Activated naive CD8-positive, alpha-beta T cell treated with anti-CD3 and anti-CD28 coated beads, Interleukin-2, amount 10 ng/mL, durations not matched to agents 7 days and 5 days (primary cell): ENCODE measurements around the gene HJV. TPM values are rescaled to one million over a fixed set of nuclear protein-coding genes. Genes with fewer than 3 reads are reported as not detected.
A peak's percentile ranks its signal among the peaks of the same experiment; 100 is the strongest.

Experiments used
- ATAC-seq: fragments of 150-1000 bp; cut with Tn5 transposase; one replicate; pipeline ENCODE4 v1.10.0; 2021; ENCODE audit warnings: low read depth, moderate library complexity
- POLR2A ChIA-PET: fragments of 350-600 bp; sonication (Branson Sonifier 250); formaldehyde crosslinking; loops from one replicate; lab custom pipeline; 2021; ENCODE audit warnings: antibody characterized with exemption; lab: Charles Lee
- DNase-seq: peaks from one replicate; pipeline ENCODE4 v3.0.0; 2021
- H3K27ac Mint-ChIP-seq: one replicate; pipeline ENCODE4 v1.8.0; 2022; ENCODE audit warnings: mild to moderate bottlenecking, mixed read lengths
- H3K27me3 Mint-ChIP-seq: one replicate; pipeline ENCODE4 v1.8.0; 2022; ENCODE audit warnings: mild to moderate bottlenecking, moderate library complexity, mixed read lengths
- H3K36me3 Mint-ChIP-seq: one replicate; pipeline ENCODE4 v1.8.0; 2021; ENCODE audit warnings: mild to moderate bottlenecking, mixed read lengths
- H3K4me1 Mint-ChIP-seq: one replicate; pipeline ENCODE4 v1.8.0; 2021; ENCODE audit warnings: mixed read lengths
- H3K4me3 Mint-ChIP-seq: one replicate; pipeline ENCODE4 v1.8.0; 2022; ENCODE audit warnings: mild to moderate bottlenecking, moderate library complexity, mixed read lengths
- H3K9me3 Mint-ChIP-seq: one replicate; pipeline ENCODE4 v1.8.0; 2021; ENCODE audit warnings: mixed read lengths
- total RNA-seq, 2 experiments: library from RNA; stranded (reverse); gene quantifications; one replicate each; pipeline ENCODE4 v1.2.3, GENCODE V29; 2021

HJV gene
- total RNA-seq, 2 experiments from 2014 or later: not detected

GRCh38 chr1:146016891-146017290, 4.6 kb downstream of the HJV start:
- POLR2A ChIA-PET: interaction anchor here (1.4 to 2.0 kb wide), 2 partner anchors 16 to 90 kb away, joined by 5 read pairs; partner anchors contain the start of gene RBM8A
- DNase-seq (no peak), ATAC-seq (no peak)
- Mint-ChIP-seq H3K4me1 (peaks cover 12% of the 10 kb centered on the region), H3K9me3 (no peaks in the 10 kb centered on the region), H3K27me3 (peaks cover 50% of the 10 kb centered on the region), H3K36me3 (no peaks in the 10 kb centered on the region), H3K4me3 (no peak overlapping the region), H3K27ac (no peak overlapping the region)

GRCh38 chr1:146013559-146013922, 8.0 kb downstream of the HJV start:
- Mint-ChIP-seq H3K27ac (no peak overlapping the region), H3K36me3 (no peaks in the 10 kb centered on the region), H3K4me3 (no peak overlapping the region), H3K4me1 (peaks cover 10% of the 10 kb centered on the region), H3K9me3 (no peaks in the 10 kb centered on the region), H3K27me3 (peaks cover 19% of the 10 kb centered on the region)
- DNase-seq (no peak), ATAC-seq (no peak)
- POLR2A ChIA-PET: no interaction called here

GRCh38 chr1:146012703-146013558, 8.6 kb downstream of the HJV start:
- Mint-ChIP-seq H3K27ac (no peak overlapping the region), H3K36me3 (no peaks in the 10 kb centered on the region), H3K4me3 (no peak overlapping the region), H3K9me3 (no peaks in the 10 kb centered on the region), H3K27me3 (peaks cover 13% of the 10 kb centered on the region), H3K4me1 (peaks cover 10% of the 10 kb centered on the region)
- DNase-seq: no peak
- POLR2A ChIA-PET: interaction anchor here (1.0 to 1.2 kb wide), 3 partner anchors 19 to 168 kb away, joined by 4 read pairs; partner anchors contain the start of genes ANKRD34A, NUDT17 and POLR3GL
- peak; percentile 63 for ATAC-seq

- H3K27ac Mint-ChIP-seq: peak overlapping the region; percentile 37
- H3K4me1 Mint-ChIP-seq: peaks cover 29% of the 10 kb centered on the region
- H3K27me3 Mint-ChIP-seq: no peaks in the 10 kb centered on the region
- H3K36me3 Mint-ChIP-seq: no peaks in the 10 kb centered on the region
- no peak overlapping the region for H3K4me3 Mint-ChIP-seq
- no peaks in the 10 kb centered on the region for H3K9me3 Mint-ChIP-seq
- ATAC-seq (no peak), DNase-seq (no peak)
- POLR2A ChIA-PET: interaction anchor here (0.6 to 0.9 kb wide), 2 partner anchors 24 to 33 kb away, joined by 3 read pairs; no protein-coding TSS in a partner anchor
These were observed 11.3 kb downstream of the HJV start for GRCh38 chr1:146010126-146010738.

- peak overlapping the region; percentile 88 for H3K27ac Mint-ChIP-seq
- peak overlapping the region; percentile 77 for H3K4me3 Mint-ChIP-seq
- DNase-seq (no peak), ATAC-seq (no peak)
- H3K27me3 Mint-ChIP-seq: no peaks in the 10 kb centered on the region
- H3K4me1 Mint-ChIP-seq: peaks cover 30% of the 10 kb centered on the region
- POLR2A ChIA-PET: interaction anchor here (0.6 to 2.7 kb wide), 8 partner anchors 13 to 162 kb away, joined by 3 to 78 read pairs (median 6); partner anchors contain the start of genes ANKRD34A, LIX1L, NUDT17 and POLR3GL
- H3K36me3 Mint-ChIP-seq: no peaks in the 10 kb centered on the region
- no peaks in the 10 kb centered on the region for H3K9me3 Mint-ChIP-seq
These were observed 13.9 kb downstream of the HJV start for GRCh38 chr1:146007489-146008133.

- Mint-ChIP-seq H3K4me1 (peaks cover 50% of the 10 kb centered on the region), H3K4me3 (no peak overlapping the region), H3K27ac (no peak overlapping the region), H3K27me3 (no peaks in the 10 kb centered on the region), H3K36me3 (no peaks in the 10 kb centered on the region), H3K9me3 (no peaks in the 10 kb centered on the region)
- POLR2A ChIA-PET: interaction anchor here (0.7 to 1.9 kb wide), 2 partner anchors 11 to 74 kb away, joined by 4 to 5 read pairs; partner anchors contain the start of gene RBM8A
- DNase-seq (no peak), ATAC-seq (no peak)
These were observed 19.8 kb downstream of the HJV start for GRCh38 chr1:146001709-146002108.

GRCh38 chr1:145999321-146000024, 22.1 kb downstream of the HJV start:
- H3K4me1 Mint-ChIP-seq: peaks cover 35% of the 10 kb centered on the region
- no peak for ATAC-seq
- H3K36me3 Mint-ChIP-seq: peaks cover 20% of the 10 kb centered on the region
- H3K27me3 Mint-ChIP-seq: no peaks in the 10 kb centered on the region
- POLR2A ChIA-PET: interaction anchor here (5.0 to 13.2 kb wide), 3 partner anchors 11 to 37 kb away, joined by 30 to 407 read pairs (median 59); partner anchors contain the start of genes ANKRD34A and POLR3GL
- H3K4me3 Mint-ChIP-seq: peak overlapping the region; percentile 72
- no peaks in the 10 kb centered on the region for H3K9me3 Mint-ChIP-seq
- H3K27ac Mint-ChIP-seq: peak overlapping the region; percentile 99
- no peak for DNase-seq

- H3K4me3 Mint-ChIP-seq: peak overlapping the region; percentile 100
- H3K36me3 Mint-ChIP-seq: peaks cover 38% of the 10 kb centered on the region
- no peaks in the 10 kb centered on the region for H3K9me3 Mint-ChIP-seq
- POLR2A ChIA-PET: interaction anchor here (0.6 to 13.2 kb wide), 10 partner anchors 9 to 139 kb away, joined by 3 to 407 read pairs (median 14); partner anchors contain the start of genes ANKRD34A, LIX1L, PEX11B and PIAS3
- peak overlapping the region; percentile 99 for H3K27ac Mint-ChIP-seq
- DNase-seq (no peak), ATAC-seq (no peak)
- no peaks in the 10 kb centered on the region for H3K27me3 Mint-ChIP-seq
- H3K4me1 Mint-ChIP-seq: peaks cover 45% of the 10 kb centered on the region
These were observed 23.9 kb downstream of the HJV start for GRCh38 chr1:145997718-145998023.

- H3K9me3 Mint-ChIP-seq: no peaks in the 10 kb centered on the region
- peak; percentile 50 for ATAC-seq
- no peaks in the 10 kb centered on the region for H3K27me3 Mint-ChIP-seq
- peaks cover 49% of the 10 kb centered on the region for H3K4me1 Mint-ChIP-seq
- peaks cover 41% of the 10 kb centered on the region for H3K36me3 Mint-ChIP-seq
- POLR2A ChIA-PET: interaction anchor here (0.8 to 13.2 kb wide), 12 partner anchors 8 to 151 kb away, joined by 3 to 407 read pairs (median 8); partner anchors contain the start of genes ANKRD34A, LIX1L, NUDT17 and PEX11B
- peak overlapping the region; percentile 99 for H3K27ac Mint-ChIP-seq
- DNase-seq: peak; percentile 65
- peak overlapping the region; percentile 100 for H3K4me3 Mint-ChIP-seq
These were observed 24.4 kb downstream of the HJV start for GRCh38 chr1:145997016-145997717.

GRCh38 chr1:145996433-145997015, 25.0 kb downstream of the HJV start, which contains the start of gene TXNIP:
Gene TXNIP, minus strand, starts transcription at chr1:145996579. Its CDS starts 313 bp downstream, at chr1:145996266.
- DNase-seq: peak; percentile 90
- H3K27ac Mint-ChIP-seq: peak within 1 kb of the TSS; percentile 99
- H3K36me3 Mint-ChIP-seq: peaks cover 46% of the 10 kb centered on the region
- H3K4me3 Mint-ChIP-seq: peak within 1 kb of the TSS; percentile 100
- ATAC-seq: peak; percentile 83
- H3K4me1 Mint-ChIP-seq: peaks cover 54% of the 10 kb centered on the region
- no peaks in the 10 kb centered on the region for H3K9me3 Mint-ChIP-seq
- POLR2A ChIA-PET: interaction anchor here (0.6 to 13.2 kb wide), 14 partner anchors 8 to 150 kb away, joined by 3 to 407 read pairs (median 5); partner anchors contain the start of genes ANKRD34A, LIX1L, NUDT17 and PEX11B
- H3K27me3 Mint-ChIP-seq: no peaks in the 10 kb centered on the region

- Mint-ChIP-seq H3K27ac (peak overlapping the region; percentile 99), H3K9me3 (no peaks in the 10 kb centered on the region), H3K4me3 (peak overlapping the region; percentile 100), H3K4me1 (peaks cover 58% of the 10 kb centered on the region), H3K36me3 (peaks cover 46% of the 10 kb centered on the region), H3K27me3 (no peaks in the 10 kb centered on the region)
- ATAC-seq: no peak
- POLR2A ChIA-PET: interaction anchor here (0.5 to 13.2 kb wide), 11 partner anchors 7 to 105 kb away, joined by 3 to 407 read pairs (median 10); partner anchors contain the start of genes ANKRD34A, LIX1L, PEX11B and POLR3GL
- no peak for DNase-seq
These were observed 25.5 kb downstream of the HJV start for GRCh38 chr1:145995964-145996432.
